Activated naive CD4-positive, alpha-beta T cell treated with anti-CD3 and anti-CD28 coated beads, Interleukin-2, amount 10 ng/mL, durations not matched to agents 7 days and 5 days (primary cell): ENCODE data around the gene RSPH1.

Source experiments
- CTCF ChIA-PET: fragments of 350-600 bp; sonication (Branson Sonifier 250); formaldehyde crosslinking; loops from one replicate; lab custom pipeline; 2021; ENCODE audit warnings: antibody characterized with exemption; lab: Charles Lee
- DNase-seq: peaks from one replicate; pipeline ENCODE4 v3.0.0-alpha.2; 2020
- H3K27ac Mint-ChIP-seq: one replicate; pipeline ENCODE4 v1.8.0; 2021; ENCODE audit warnings: mild to moderate bottlenecking, moderate library complexity, mixed read lengths
- H3K27me3 Mint-ChIP-seq: one replicate; pipeline ENCODE4 v1.8.0; 2021; ENCODE audit warnings: mild to moderate bottlenecking, mixed read lengths
- H3K36me3 Mint-ChIP-seq: one replicate; pipeline ENCODE4 v1.8.0; 2021; ENCODE audit warnings: mixed read lengths
- H3K4me1 Mint-ChIP-seq: one replicate; pipeline ENCODE4 v1.8.0; 2021; ENCODE audit warnings: mixed read lengths
- H3K4me3 Mint-ChIP-seq: one replicate; pipeline ENCODE4 v1.8.0; 2021; ENCODE audit warnings: mild to moderate bottlenecking, moderate library complexity, mixed read lengths
- H3K9me3 Mint-ChIP-seq: one replicate; pipeline ENCODE4 v1.8.0; 2021; ENCODE audit warnings: mixed read lengths

The RSPH1 gene

DNA sequence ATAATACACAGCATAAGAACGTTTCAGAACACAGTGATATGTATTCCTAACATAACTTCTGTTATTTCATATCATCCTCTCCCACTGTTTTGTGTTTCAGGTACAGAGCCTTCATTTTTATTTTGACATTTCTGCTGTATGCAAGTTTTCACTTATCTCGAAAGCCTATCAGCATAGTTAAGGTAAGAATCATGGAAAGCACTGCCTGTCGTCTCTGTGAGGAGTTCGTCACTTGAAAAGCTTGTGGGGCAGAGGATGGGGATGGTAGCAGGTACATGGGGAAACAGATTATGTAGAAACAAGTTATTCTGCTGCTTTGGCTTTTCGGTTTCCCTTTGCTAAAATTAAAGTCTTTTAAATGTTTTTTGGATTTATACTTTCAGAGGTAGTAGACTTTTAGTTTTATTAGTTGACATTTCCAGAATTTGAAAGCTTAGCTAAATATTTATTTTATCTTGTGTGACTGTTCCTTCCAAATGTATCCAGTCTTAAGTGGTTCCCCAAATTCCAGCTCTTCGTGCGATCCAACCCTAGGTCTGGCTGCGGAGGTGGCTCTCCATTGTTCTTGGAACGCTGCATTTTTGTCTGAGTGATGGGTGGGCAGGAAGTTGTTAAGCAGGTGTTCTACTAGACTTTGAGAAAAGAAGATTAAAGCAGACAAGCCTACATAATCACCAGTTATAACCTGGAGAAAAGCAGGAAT is 29.8 kb upstream of the RSPH1 start:
- Mint-ChIP-seq H3K27me3 (no peaks in the 10 kb centered on the region), H3K27ac (peak overlapping the region; percentile 78), H3K4me1 (peaks cover 68% of the 10 kb centered on the region), H3K36me3 (peaks cover 70% of the 10 kb centered on the region), H3K4me3 (no peak overlapping the region), H3K9me3 (no peaks in the 10 kb centered on the region)
- DNase-seq, result no peak
- CTCF ChIA-PET, result interaction anchor here (0.9 to 1.7 kb wide), 3 partner anchors 17 to 216 kb away, joined by 3 to 4 read pairs (median 3); no protein-coding TSS in a partner anchor

- no peaks in the 10 kb centered on the region for H3K9me3 Mint-ChIP-seq
- CTCF ChIA-PET, result interaction anchor here (0.9 to 1.8 kb wide), 4 partner anchors 11 to 216 kb away, joined by 3 to 4 read pairs (median 4); partner anchors contain the start of gene SLC37A1
- H3K27ac Mint-ChIP-seq, result peak overlapping the region; percentile 73
- H3K4me3 Mint-ChIP-seq, result no peak overlapping the region
- peaks cover 66% of the 10 kb centered on the region for H3K4me1 Mint-ChIP-seq
- no peak for DNase-seq
- peaks cover 72% of the 10 kb centered on the region for H3K36me3 Mint-ChIP-seq
- H3K27me3 Mint-ChIP-seq, result no peaks in the 10 kb centered on the region
Measured at GRCh38 chr21:42525029-42525581, 29.1 kb upstream of the RSPH1 start.

DNA sequence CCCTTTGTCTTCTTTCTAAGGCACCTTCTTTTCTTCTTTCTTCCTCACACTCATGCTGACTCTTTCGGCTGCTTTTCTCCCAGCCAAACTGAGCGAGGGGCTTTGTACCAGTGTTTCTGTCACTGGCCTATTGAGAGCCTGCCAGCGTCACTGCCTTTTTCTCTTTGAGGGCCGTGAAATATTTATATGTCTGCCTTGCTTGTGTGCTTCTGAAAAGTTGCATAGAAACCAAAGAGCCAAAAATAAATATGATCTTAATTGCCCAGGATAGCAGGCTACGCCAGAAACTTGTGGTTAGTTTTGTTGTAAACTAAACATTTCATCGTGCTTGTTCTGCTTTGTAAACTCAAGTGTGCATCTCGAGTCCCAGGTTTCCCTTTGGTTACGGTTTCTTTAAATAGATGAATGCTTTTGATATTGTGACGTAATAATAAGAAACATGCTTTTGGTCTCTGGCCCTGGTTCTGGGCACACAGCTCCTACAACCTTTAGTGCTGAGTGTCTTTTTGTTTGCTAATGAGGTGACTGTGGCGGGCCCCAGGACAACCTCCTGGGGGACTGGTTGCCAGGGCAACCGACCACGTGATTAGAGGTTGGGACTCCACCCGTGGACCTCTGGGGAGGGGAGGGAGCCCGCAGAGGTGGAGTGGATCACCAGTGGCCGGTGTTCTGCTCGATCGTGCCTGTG is 28.5 kb upstream of the RSPH1 start:
- Mint-ChIP-seq H3K9me3 (no peaks in the 10 kb centered on the region), H3K4me1 (peaks cover 63% of the 10 kb centered on the region), H3K27me3 (no peaks in the 10 kb centered on the region), H3K4me3 (no peak overlapping the region), H3K27ac (peak overlapping the region; percentile 73), H3K36me3 (peaks cover 72% of the 10 kb centered on the region)
- CTCF ChIA-PET, result interaction anchor here (1.7 to 1.8 kb wide), 2 partner anchors 10 to 215 kb away, joined by 4 read pairs; partner anchors contain the start of gene SLC37A1
- peak; percentile 56 for DNase-seq

- Mint-ChIP-seq H3K4me1 (peaks cover 59% of the 10 kb centered on the region), H3K27ac (no peak overlapping the region), H3K4me3 (no peak overlapping the region), H3K27me3 (no peaks in the 10 kb centered on the region), H3K9me3 (no peaks in the 10 kb centered on the region), H3K36me3 (peaks cover 76% of the 10 kb centered on the region)
- DNase-seq, result no peak
- CTCF ChIA-PET, result interaction anchor here (1.8 kb wide), 1 partner anchor 10 kb away, joined by 4 read pairs; the partner anchor contains the start of gene SLC37A1
Measured at GRCh38 chr21:42523941-42524340, 27.9 kb upstream of the RSPH1 start.

DNA sequence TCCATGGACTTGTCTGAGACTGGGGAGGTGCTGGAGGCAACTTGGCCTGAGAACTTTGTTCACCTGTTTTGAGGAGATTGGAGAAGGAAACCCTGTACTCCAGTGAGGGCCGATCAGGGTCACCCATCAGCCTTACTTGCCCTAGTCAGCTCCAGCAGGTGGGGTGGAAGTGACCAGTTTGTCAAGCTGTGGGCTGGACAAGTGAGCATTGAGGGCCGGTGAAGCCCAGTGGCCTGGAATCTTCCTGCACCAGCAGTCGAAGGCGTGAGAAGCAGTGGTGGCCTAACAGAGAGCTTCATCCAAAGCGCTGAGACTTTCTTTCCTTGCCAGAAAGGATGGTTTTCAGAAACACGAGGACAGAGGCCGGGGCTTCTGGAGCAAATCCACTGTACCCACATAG is 27.2 kb upstream of the RSPH1 start:
- no peak overlapping the region for H3K27ac Mint-ChIP-seq
- peaks cover 52% of the 10 kb centered on the region for H3K4me1 Mint-ChIP-seq
- no peak overlapping the region for H3K4me3 Mint-ChIP-seq
- peaks cover 83% of the 10 kb centered on the region for H3K36me3 Mint-ChIP-seq
- no peaks in the 10 kb centered on the region for H3K27me3 Mint-ChIP-seq
- no peak for DNase-seq
- no peaks in the 10 kb centered on the region for H3K9me3 Mint-ChIP-seq
- CTCF ChIA-PET, result no interaction called here

GRCh38 chr21:42522771-42523170 is 26.7 kb upstream of the RSPH1 start:
- DNase-seq, result no peak
- no peaks in the 10 kb centered on the region for H3K27me3 Mint-ChIP-seq
- CTCF ChIA-PET, result no interaction called here
- H3K4me1 Mint-ChIP-seq, result peaks cover 48% of the 10 kb centered on the region
- H3K27ac Mint-ChIP-seq, result no peak overlapping the region
- H3K9me3 Mint-ChIP-seq, result no peaks in the 10 kb centered on the region
- H3K4me3 Mint-ChIP-seq, result no peak overlapping the region
- H3K36me3 Mint-ChIP-seq, result peaks cover 83% of the 10 kb centered on the region

GRCh38 chr21:42522271-42522670 is 26.2 kb upstream of the RSPH1 start:
- Mint-ChIP-seq H3K9me3 (no peaks in the 10 kb centered on the region), H3K27ac (no peak overlapping the region), H3K4me1 (peaks cover 45% of the 10 kb centered on the region), H3K36me3 (peaks cover 88% of the 10 kb centered on the region), H3K4me3 (no peak overlapping the region), H3K27me3 (no peaks in the 10 kb centered on the region)
- DNase-seq, result no peak
- CTCF ChIA-PET, result no interaction called here

DNA sequence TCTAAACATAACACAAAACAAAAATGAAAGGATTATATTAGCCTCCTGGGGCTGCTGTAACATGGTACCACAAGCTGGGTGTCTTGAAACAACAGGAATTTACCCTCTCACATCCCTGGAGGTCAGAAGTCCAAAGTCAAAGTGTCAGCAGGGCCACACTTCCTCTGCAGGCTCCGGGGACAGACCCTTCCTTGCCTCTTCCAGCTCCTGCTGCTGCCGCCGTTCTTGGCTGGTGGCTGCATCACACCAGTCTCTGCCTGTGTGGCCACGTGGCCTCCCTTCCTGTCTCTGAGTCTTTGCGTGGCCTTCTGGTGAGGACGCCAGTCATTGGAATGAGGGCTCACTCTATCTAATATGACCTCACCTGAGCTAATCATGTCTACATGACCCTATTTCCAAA is 25.8 kb upstream of the RSPH1 start:
- H3K4me1 Mint-ChIP-seq, result peaks cover 44% of the 10 kb centered on the region
- H3K27ac Mint-ChIP-seq, result no peak overlapping the region
- no peaks in the 10 kb centered on the region for H3K9me3 Mint-ChIP-seq

GRCh38 chr21:42521384-42521783 is 25.4 kb upstream of the RSPH1 start:
- Mint-ChIP-seq H3K27ac (no peak overlapping the region), H3K9me3 (no peaks in the 10 kb centered on the region), H3K27me3 (no peaks in the 10 kb centered on the region), H3K36me3 (peaks cover 91% of the 10 kb centered on the region), H3K4me3 (no peak overlapping the region), H3K4me1 (peaks cover 44% of the 10 kb centered on the region)
- CTCF ChIA-PET, result no interaction called here
- no peak for DNase-seq

More for the DNA sequence above, 25.8 kb upstream of the RSPH1 start:
- no peak for DNase-seq
- Mint-ChIP-seq H3K27me3 (no peaks in the 10 kb centered on the region), H3K4me3 (no peak overlapping the region), H3K36me3 (peaks cover 90% of the 10 kb centered on the region)
- CTCF ChIA-PET, result no interaction called here

DNA sequence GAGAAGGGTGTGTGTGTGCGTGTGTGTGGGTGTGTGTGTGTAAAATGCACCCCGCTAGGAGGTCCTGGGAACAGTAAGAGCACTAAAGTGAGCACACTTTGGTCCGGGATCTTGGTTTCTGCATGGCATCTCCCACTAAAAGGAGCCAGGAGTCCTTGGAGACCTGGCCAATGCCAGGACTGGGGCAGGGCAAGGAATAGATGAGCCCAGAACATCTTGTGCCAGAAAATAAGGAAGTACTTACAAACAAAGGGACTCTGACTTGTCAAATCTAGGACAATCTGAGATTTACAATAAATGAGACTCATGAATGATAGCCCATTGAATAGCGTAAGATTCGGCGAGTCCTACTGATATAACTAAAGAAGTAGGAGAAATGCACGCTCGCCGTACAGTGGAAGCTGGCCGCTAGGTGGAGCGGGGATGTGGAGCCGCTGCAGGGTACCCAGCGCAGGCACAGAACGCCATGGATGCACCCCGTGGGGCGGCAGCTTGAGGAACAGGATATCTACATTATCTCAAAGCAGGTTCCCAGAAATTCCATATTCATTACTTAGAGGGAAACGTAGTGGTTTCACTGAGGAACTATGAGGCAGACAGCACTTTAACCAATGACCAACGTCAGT is 24.7 kb upstream of the RSPH1 start:
- Mint-ChIP-seq H3K27me3 (no peaks in the 10 kb centered on the region), H3K4me3 (no peak overlapping the region), H3K4me1 (peaks cover 43% of the 10 kb centered on the region), H3K36me3 (peaks cover 88% of the 10 kb centered on the region), H3K27ac (no peak overlapping the region), H3K9me3 (no peaks in the 10 kb centered on the region)
- CTCF ChIA-PET, result no interaction called here
- DNase-seq, result no peak

DNA sequence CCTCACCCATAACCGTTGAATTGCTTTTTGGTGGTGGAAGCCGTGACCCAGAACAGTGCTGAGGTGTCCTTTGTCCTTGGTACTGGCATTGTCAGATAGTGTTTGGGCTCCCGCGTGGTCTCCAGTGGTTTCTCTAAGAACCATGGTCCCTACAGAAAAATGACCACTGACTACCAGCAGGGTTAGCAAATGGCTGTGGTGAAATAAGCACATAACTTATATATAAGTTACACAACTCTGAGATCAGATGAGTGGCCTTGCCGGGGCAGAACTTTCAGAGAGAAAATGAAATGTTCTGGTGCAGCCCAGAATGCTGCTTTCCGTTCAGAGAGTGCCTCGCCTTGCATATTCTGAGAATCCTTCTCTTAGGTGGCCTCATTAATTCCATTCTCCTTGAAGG is 22.6 kb upstream of the RSPH1 start:
- Mint-ChIP-seq H3K27ac (no peak overlapping the region), H3K4me1 (peaks cover 33% of the 10 kb centered on the region), H3K36me3 (peaks cover 74% of the 10 kb centered on the region), H3K4me3 (no peak overlapping the region), H3K9me3 (no peaks in the 10 kb centered on the region), H3K27me3 (no peaks in the 10 kb centered on the region)
- CTCF ChIA-PET, result no interaction called here
- DNase-seq, result no peak

- no peak for DNase-seq
- Mint-ChIP-seq H3K4me1 (peaks cover 34% of the 10 kb centered on the region), H3K9me3 (no peaks in the 10 kb centered on the region), H3K36me3 (peaks cover 71% of the 10 kb centered on the region), H3K27ac (no peak overlapping the region), H3K27me3 (peaks cover under 1% of the 10 kb centered on the region), H3K4me3 (no peak overlapping the region)
- CTCF ChIA-PET, result no interaction called here
Measured at GRCh38 chr21:42518215-42518614, 22.2 kb upstream of the RSPH1 start.

DNA sequence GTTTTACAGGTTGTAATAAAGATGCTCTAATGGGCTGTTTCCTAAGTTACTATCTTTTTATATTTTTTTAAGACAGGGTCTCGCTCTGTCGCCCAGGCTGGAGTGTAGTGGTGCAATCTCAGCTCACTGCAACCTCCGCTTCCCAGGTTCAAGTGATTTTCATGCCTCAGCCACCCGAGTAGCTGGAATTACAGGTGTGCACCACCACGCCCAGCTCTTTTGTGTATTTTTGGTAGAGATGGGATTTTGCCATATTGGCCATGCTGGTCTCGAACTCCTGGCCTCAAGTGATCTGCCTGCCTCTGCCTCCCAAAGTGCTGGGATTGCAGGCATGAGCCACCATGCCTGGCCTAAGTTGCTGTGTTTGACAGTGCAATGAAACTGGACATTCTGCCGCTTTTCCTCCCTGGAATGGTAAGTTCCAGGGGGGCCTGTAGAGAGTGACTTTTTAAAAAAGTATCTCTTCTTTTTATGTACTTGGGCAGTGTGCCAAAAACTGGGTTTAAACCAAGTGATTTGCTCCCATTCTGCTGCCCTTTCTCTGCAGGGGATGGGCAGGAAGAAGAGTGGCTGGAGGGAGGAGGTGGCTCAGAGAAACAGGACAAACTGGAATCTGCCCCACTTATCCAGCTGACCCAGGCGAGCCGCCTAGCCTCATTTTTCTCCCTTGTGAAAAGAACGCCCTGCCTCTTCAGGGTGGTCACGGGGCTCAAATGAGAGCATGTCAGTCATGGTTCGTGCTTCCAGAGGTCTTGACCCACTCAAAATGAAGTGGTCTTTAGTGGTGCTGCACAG is 19.9 kb upstream of the RSPH1 start:
- Mint-ChIP-seq H3K36me3 (peaks cover 51% of the 10 kb centered on the region), H3K27ac (peak overlapping the region; percentile 46), H3K4me3 (peak overlapping the region; percentile 75), H3K9me3 (no peaks in the 10 kb centered on the region), H3K4me1 (peaks cover 40% of the 10 kb centered on the region), H3K27me3 (peaks cover 9% of the 10 kb centered on the region)
- DNase-seq, result no peak
- CTCF ChIA-PET, result no interaction called here
